Subcutaneous adipose tissue (tissue), 4 donors: Measurements from ENCODE around the gene PIP4K2C. TPM values are rescaled to one million over a fixed set of nuclear protein-coding genes. Genes with fewer than 3 reads are reported as not detected.

Experiments used
- total RNA-seq, 4 donors: library from RNA; depleted of rRNA; stranded (reverse); fragments of >200 nt; gene quantifications; one replicate each; pipeline ENCODE4 v1.1.0, GENCODE V29; 2016
- TF ChIP-seq, protein P1 (sequence below): fragments of 450-650 bp; IDR thresholded peaks from one replicate; pipeline ENCODE4 v1.5.1; 2016; ENCODE audit warnings: low read depth, mild to moderate bottlenecking, control low read depth, antibody characterized with exemption, moderate library complexity

The PIP4K2C gene
- total RNA-seq, 4 donors from 2014 or later: 10.7 to 13.2 (median 11.9) TPM

GRCh38 chr12:57618966-57619433 lies 28.0 kb downstream of the PIP4K2C start:
- TF ChIP-seq, protein P1, sequence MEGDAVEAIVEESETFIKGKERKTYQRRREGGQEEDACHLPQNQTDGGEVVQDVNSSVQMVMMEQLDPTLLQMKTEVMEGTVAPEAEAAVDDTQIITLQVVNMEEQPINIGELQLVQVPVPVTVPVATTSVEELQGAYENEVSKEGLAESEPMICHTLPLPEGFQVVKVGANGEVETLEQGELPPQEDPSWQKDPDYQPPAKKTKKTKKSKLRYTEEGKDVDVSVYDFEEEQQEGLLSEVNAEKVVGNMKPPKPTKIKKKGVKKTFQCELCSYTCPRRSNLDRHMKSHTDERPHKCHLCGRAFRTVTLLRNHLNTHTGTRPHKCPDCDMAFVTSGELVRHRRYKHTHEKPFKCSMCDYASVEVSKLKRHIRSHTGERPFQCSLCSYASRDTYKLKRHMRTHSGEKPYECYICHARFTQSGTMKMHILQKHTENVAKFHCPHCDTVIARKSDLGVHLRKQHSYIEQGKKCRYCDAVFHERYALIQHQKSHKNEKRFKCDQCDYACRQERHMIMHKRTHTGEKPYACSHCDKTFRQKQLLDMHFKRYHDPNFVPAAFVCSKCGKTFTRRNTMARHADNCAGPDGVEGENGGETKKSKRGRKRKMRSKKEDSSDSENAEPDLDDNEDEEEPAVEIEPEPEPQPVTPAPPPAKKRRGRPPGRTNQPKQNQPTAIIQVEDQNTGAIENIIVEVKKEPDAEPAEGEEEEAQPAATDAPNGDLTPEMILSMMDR: no peak

DNA sequence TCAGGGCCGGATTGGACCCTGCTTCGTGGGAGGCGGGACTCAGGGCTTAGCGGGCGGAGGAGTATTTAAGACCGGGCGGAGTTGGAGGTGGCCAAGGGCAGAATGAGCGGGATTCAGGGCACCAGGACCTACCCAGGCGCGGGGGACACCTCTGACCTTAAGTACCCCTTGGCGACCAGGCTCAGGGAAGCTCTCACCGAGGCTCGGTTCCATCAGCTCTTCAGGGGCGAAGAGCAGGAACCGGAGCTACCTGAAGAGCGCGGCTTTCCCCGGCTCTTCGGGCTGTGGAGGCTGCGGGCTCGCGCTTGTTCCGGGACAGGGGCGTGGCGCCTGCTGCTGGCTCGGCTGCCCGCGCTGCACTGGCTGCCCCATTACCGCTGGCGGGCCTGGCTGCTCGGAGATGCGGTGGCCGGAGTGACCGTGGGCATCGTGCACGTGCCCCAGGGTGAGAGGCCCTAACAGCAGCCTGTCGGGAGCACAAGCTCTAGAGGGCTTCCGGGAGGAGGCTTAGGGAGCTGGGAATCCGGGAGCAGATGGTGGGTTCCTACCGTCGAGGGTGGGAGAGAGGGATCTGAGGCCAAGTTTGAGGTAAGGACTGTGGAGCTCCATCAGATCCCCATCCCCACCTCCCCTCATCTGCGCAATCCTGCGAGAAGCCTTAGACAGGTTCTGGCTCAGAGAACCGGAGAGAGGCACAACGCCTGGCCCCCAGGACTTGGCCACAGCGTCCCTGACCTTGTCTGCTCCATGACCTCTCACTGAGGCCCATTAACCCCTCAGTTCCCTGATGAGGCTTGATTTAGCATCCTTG lies 28.6 kb downstream of the PIP4K2C start:
- TF ChIP-seq, protein P1: no peak

GRCh38 chr12:57620245-57620935 lies 29.4 kb downstream of the PIP4K2C start:
- TF ChIP-seq, protein P1: no peak

DNA sequence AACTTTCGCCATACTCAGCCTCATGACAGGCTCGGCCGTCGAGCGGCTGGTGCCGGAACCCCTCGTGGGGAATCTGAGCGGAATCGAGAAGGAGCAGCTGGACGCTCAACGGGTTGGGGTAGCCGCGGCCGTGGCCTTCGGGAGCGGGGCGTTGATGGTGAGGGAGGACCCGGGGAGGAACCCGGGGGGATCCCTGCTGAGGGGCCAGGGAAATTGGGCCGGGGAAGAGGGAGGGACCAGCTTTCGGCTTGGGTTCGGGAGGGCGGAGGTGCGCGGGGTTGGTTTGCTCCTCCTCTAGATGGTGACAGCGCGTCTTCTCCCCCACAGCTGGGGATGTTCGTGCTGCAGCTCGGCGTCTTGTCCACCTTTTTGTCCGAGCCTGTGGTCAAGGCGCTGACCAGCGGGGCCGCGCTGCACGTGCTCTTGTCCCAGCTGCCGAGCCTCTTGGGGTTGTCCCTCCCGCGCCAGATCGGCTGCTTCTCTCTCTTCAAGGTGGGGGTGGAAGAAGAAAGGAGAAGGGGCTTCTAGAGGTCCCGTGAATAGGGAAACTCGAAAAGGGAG lies 30.0 kb downstream of the PIP4K2C start:
- TF ChIP-seq, protein P1: no peak

- TF ChIP-seq, protein P1: no peak
Observed at GRCh38 chr12:57621497-57622292, 30.7 kb downstream of the PIP4K2C start.

DNA sequence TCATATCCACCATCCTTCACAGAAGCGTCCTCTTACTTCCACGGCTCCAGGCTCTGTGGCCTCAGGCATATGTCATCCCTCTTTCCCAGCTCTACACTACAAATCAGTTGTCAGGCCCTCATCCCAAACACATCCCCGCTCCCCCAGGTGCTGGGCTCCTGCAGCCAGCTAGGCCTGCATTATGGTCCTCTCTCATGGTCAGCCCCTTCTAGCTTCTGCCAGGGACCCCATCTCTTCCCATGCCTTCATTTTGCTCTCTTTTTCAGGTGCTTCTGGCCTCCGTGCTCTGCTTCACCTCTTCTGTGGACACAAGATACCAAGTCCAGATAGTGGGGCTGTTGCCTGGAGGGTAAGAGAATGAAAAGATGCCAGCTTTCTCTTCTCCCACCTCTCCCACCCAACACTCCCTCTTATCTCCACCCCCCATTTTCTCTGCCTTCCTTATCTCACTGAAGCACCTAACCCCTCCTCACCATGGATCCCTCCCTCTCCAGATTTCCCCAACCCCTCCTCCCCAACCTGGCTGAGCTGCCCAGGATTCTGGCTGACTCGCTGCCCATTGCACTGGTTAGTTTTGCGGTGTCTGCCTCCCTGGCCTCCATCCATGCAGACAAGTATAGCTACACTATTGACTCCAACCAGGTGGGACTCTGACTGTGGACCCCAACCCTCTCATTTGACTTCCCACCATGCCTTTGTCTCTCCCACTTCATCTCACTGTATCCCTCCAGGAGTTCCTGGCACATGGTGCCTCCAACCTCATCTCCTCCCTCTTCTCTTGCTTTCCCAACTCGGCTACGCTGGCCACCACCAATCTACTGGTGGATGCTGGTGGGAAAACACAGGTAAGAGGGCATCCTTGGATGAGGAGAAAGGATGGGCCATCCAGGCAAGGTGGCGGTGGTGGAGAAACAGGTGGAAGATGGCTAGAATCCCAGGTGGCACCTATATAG lies 31.6 kb downstream of the PIP4K2C start:
- TF ChIP-seq, protein P1: no peak
